HL-60 (cell line): ENCODE measurements around the gene KLHL3.

ENCODE experiments used
- DNase-seq, 2 experiments: peaks; one replicate each; pipeline ENCODE4 v3.0.0-alpha.2; 2010 to 2020; ENCODE audit warnings: low read depth in 1 of 2, low spot score in 1 of 2
- H3K27ac ChIP-seq: fragments of 250-450 bp; sonication (Bioruptor Pico); replicated peaks from 2 replicates; pipeline ENCODE4 v1.5.1; 2020; ENCODE audit warnings: mild to moderate bottlenecking, moderate library complexity
- H3K27me3 ChIP-seq: fragments of 250-450 bp; sonication (Bioruptor Pico); 2 replicates; pipeline ENCODE4 v1.5.1; 2021; ENCODE audit warnings: mild to moderate bottlenecking, moderate library complexity; ENCODE audit not compliant: insufficient read depth, poor library complexity, severe bottlenecking
- H3K4me3 ChIP-seq: replicated peaks from 2 replicates; pipeline ENCODE4 v1.5.1; 2011; ENCODE audit warnings: mild to moderate bottlenecking, control low read depth, low read length; ENCODE audit not compliant: insufficient read depth
- GABPA ChIP-seq: IDR thresholded peaks from 2 replicates; pipeline ENCODE4 v1.6.1; 2012; ENCODE audit warnings: low read depth
- POLR2AphosphoS5 ChIP-seq: IDR thresholded peaks from 2 replicates; pipeline ENCODE4 v1.6.1; 2012; ENCODE audit warnings: low read depth
- SPI1 ChIP-seq: IDR thresholded peaks from 2 replicates; pipeline ENCODE4 v1.6.1; 2012; ENCODE audit warnings: low read depth, mild to moderate bottlenecking, borderline replicate concordance
- TF ChIP-seq, protein P1 (sequence below): IDR thresholded peaks from 2 replicates; pipeline ENCODE4 v1.6.1; 2012; ENCODE audit warnings: low read depth; ENCODE audit not compliant: insufficient replicate concordance
- TF ChIP-seq, protein P2 (sequence below): IDR thresholded peaks from one replicate; pipeline ENCODE4 v1.5.1; 2011; ENCODE audit warnings: low read length, control low read depth, inconsistent platforms; ENCODE audit not compliant: insufficient read depth

The KLHL3 gene

DNA sequence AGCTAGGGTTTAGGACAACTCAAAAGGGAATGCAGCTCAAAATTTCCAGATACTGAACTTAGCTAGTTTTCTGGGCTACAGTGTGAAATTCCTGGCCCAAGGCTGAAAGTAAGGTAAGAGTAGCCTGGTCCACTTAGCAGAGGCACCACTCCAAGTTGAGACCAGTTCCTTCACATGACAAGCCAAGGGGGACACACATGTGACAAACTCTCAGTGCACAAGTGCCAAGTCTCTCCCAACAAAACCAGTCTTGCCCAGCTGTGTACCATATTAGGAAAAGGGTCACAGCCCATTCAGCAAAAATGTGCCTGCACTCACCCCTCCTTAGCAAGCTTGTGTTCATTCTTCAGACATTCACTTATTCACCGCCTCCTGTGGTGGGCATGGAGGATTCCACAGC, 27.8 kb downstream of the KLHL3 start:
- no peak for DNase-seq
- Histone ChIP-seq H3K27me3 (no peaks in the 10 kb centered on the region), H3K4me3 (no peak overlapping the region), H3K27ac (no peak overlapping the region)
- TF ChIP-seq POLR2AphosphoS5, result no peak
- TF ChIP-seq, protein P1, sequence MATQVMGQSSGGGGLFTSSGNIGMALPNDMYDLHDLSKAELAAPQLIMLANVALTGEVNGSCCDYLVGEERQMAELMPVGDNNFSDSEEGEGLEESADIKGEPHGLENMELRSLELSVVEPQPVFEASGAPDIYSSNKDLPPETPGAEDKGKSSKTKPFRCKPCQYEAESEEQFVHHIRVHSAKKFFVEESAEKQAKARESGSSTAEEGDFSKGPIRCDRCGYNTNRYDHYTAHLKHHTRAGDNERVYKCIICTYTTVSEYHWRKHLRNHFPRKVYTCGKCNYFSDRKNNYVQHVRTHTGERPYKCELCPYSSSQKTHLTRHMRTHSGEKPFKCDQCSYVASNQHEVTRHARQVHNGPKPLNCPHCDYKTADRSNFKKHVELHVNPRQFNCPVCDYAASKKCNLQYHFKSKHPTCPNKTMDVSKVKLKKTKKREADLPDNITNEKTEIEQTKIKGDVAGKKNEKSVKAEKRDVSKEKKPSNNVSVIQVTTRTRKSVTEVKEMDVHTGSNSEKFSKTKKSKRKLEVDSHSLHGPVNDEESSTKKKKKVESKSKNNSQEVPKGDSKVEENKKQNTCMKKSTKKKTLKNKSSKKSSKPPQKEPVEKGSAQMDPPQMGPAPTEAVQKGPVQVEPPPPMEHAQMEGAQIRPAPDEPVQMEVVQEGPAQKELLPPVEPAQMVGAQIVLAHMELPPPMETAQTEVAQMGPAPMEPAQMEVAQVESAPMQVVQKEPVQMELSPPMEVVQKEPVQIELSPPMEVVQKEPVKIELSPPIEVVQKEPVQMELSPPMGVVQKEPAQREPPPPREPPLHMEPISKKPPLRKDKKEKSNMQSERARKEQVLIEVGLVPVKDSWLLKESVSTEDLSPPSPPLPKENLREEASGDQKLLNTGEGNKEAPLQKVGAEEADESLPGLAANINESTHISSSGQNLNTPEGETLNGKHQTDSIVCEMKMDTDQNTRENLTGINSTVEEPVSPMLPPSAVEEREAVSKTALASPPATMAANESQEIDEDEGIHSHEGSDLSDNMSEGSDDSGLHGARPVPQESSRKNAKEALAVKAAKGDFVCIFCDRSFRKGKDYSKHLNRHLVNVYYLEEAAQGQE, result no peak
- TF ChIP-seq, protein P2, sequence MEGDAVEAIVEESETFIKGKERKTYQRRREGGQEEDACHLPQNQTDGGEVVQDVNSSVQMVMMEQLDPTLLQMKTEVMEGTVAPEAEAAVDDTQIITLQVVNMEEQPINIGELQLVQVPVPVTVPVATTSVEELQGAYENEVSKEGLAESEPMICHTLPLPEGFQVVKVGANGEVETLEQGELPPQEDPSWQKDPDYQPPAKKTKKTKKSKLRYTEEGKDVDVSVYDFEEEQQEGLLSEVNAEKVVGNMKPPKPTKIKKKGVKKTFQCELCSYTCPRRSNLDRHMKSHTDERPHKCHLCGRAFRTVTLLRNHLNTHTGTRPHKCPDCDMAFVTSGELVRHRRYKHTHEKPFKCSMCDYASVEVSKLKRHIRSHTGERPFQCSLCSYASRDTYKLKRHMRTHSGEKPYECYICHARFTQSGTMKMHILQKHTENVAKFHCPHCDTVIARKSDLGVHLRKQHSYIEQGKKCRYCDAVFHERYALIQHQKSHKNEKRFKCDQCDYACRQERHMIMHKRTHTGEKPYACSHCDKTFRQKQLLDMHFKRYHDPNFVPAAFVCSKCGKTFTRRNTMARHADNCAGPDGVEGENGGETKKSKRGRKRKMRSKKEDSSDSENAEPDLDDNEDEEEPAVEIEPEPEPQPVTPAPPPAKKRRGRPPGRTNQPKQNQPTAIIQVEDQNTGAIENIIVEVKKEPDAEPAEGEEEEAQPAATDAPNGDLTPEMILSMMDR, result no peak
- TF ChIP-seq SPI1, result no peak
- no peak for TF ChIP-seq GABPA

DNA sequence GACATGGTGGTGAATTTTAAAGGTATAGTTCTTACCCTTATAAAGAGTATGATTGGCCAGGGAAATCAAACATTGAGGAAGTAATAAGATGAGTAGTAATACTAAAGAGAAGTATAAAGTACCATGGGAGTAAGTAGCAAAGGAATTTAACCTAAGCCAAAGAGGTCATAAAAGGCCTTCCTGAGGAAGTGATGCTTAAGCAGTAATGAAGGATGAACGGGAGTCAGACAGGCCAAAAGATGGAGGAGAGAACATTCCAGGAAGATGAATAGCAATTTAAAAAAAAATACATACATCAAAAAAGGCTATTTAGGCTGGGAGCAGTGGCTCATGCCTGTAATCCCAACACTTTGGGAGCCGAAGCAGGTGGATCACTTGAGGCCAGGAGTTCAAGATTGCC, 29.0 kb downstream of the KLHL3 start:
- TF ChIP-seq, protein P1, result no peak
- TF ChIP-seq GABPA, result no peak
- no peak for TF ChIP-seq POLR2AphosphoS5
- no peak for TF ChIP-seq SPI1
- TF ChIP-seq, protein P2, result no peak
- no peak for DNase-seq
- H3K4me3 ChIP-seq, result no peak overlapping the region
- no peak overlapping the region for H3K27ac ChIP-seq
- H3K27me3 ChIP-seq, result no peaks in the 10 kb centered on the region

DNA sequence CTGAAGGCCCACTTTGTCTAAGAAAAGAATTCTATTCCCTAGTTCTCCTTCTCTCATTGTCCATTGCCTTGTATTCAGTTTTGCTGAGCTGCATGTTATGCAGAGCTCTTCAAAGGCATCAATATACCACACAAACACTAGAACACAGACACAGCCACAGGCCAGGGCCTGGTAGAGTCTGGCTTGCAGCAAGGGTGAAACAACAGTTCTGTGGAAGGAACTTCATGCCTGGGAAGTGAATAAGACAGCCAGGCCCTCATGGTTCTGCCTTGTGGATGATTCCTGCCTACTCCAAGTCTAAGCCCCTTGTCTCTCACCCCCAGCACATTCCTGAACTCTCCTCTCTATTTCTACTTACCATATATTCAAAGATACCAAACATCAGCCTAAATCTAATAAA, 30.8 kb downstream of the KLHL3 start:
- no peak for DNase-seq

More for the DNA sequence above, 30.8 kb downstream of the KLHL3 start:
- Histone ChIP-seq H3K4me3 (no peak overlapping the region), H3K27me3 (no peaks in the 10 kb centered on the region), H3K27ac (no peak overlapping the region)
- TF ChIP-seq SPI1 (no peak), GABPA (no peak), POLR2AphosphoS5 (no peak)
- TF ChIP-seq, protein P2, result no peak
- TF ChIP-seq, protein P1, result no peak
